Eye (tissue), 1 donor: ENCODE results near the gene NUCKS1.

ENCODE experiments used
- DNase-seq: peaks from one replicate; pipeline ENCODE4 v3.0.0-alpha.2; 2015

NUCKS1 gene, protein sequence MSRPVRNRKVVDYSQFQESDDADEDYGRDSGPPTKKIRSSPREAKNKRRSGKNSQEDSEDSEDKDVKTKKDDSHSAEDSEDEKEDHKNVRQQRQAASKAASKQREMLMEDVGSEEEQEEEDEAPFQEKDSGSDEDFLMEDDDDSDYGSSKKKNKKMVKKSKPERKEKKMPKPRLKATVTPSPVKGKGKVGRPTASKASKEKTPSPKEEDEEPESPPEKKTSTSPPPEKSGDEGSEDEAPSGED

DNA sequence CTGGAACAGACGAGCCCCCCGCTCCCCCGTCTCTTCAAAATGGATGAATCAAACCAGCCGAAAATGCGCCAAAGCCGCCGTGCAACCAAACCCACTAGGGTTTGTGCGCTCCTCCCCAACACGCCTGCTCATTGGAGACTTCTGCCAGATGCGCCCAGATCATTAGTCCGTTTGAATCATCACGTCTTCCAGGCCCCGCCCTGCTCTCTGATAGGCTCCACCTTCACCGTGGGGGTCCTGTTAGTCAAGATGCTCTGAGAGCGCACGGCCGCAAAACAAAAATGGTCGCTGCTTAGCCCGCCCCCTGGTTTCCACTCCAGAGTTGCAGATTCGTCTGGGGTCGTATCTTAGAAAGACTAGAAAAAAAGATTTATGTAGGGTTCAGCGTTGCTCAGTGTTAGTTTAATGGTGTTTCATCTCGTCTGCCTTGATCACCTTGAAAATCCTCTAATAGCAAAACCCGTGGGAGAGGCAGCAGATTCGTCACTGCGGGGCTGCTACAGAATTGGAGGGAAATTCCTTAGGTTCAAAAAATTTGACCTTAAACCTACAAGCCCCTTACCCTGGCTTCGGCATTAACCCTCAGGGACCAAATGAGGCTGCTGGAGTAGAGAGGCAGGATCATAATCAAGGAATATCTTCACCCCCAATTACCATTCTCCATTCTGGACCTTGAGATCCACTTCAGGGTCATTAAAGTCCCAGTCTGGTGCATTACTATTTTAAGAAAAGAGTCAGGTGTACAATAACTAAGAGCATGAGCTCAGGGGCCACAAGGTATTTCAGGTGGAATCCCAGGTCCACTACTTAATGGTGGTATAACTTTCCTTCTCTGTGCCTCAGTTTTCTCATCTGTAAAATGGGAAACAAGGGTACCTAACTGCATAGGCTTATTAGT lies at the start of gene NUCKS1:
TSS of gene NUCKS1 (minus strand) at position 45 of the 898 bp plus-strand sequence. CDS start 209 bp downstream, outside the sequence.
- peak; percentile 100 for DNase-seq

DNA sequence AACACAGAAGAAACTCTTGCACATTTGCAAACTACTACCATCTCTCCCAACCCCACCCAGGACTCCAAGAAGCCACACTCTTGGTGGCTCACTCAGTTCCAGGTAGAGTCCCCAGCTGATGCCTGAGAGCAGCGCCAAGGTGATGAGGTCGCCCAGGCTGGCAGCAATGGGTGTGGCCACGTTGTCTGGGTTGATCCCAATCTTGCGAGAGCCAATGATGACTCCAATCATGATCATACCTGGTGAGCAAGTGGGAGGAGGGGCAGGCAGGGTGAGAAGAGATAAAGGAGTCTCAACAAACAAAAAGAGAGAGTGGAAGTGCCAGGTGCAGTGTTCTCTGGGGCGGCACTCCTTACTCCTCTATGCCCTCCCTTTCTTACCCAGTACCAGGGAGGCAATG lies 48.6 kb upstream of the NUCKS1 start:
- DNase-seq: no peak

DNA sequence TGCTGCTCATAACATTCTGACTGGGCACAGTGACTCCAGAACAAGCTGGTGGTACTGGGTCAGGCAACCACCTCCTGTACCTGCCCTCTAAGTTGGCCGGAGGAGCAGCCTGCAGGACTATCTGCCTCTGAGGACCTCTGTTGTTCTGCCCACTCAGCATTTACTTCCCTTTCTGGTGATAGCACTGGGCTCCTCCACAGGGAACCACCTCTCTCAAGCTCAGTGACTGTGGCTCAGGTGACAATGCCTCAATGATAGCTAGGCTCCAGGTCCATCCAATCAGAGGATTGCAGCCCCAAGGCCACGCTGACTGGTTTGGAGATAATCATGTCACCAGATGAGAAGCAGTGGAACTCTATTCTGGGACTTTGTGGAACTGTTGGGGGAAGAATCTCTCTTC lies 47.2 kb upstream of the NUCKS1 start:
- DNase-seq: no peak

DNA sequence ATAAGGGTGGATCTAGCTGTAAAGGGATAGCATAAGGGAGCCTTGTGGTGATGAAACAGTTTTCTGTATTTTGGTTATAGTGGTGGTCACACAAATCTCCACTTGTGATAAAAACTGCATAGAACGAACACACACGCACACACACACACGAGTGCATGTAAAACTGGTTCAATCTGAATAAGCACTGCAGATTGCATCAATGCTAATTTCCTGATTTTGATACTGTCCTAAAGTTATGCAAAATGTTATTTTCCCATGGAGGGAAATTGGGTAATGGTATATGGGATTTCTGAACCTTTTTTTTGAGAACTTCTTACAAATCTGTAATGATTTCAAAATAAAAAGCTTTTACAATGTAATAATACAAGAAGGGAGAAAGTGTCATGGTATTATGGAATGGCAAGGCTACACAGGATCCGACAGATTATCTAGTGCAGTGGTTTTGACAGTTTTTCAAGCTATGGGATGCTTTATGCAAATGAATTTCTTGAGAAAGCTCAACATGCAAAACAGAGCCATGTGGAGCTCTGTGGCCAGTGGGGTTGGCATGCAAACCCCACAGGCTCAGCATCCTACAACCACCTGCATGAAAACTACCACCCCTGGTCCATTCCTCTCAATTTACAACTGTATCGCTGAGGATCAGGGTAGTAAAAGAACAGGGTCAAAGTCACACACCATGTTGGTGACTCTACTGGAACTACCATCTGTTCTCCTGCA lies 44.2 kb upstream of the NUCKS1 start:
- DNase-seq: no peak

DNA sequence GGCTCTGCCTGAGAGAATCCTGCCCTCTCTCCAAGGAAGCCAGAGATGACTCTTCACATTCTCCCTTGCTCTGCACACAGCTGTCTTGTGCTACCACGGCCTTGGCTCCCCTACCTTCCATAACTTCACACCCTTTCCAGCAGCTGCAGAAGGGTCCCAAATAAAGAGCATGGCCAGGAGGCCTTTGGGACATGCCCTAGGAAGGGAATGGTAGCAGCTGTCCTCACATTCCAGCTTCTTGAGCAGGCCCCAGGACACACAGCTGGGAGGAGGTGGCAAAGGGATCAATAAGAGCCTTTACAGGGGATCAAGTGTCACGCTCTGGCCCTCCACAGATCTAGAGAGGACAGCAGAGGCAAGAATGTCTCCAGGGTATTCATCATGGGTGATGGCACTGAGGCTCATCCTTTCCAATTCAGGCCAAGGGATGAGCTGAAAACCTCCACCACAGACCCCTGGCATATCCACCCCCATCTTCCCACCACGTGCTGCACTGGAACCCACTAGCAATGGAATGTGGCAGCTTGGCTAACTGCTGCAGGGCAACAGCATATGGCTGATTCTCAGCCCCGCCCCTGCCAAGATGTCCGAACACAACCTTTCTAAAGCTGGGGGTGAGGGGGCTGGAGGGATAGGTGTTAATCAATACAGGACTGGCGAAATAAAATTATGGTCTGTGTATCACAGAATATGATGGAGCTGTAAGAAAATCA lies 43.1 kb upstream of the NUCKS1 start:
- DNase-seq: no peak

DNA sequence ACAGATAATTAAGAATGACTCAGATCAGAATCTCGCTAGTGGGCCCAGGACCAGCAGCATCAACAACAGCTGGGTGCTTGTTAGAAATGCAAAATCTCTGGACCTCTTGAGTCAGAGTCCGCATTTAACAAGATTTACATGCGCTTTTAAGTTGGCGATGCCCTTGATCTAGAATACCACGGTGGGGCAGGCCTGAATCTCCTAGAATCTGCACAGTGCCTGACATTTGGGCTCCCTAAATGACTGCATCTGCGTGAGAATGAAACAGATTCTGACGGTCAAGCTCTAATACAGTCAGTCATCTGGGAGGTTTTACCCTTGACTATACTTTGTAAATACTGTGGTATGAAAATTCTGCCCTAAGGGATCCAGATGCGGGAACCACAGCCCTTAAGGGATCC lies 42.5 kb upstream of the NUCKS1 start:
- no peak for DNase-seq

DNA sequence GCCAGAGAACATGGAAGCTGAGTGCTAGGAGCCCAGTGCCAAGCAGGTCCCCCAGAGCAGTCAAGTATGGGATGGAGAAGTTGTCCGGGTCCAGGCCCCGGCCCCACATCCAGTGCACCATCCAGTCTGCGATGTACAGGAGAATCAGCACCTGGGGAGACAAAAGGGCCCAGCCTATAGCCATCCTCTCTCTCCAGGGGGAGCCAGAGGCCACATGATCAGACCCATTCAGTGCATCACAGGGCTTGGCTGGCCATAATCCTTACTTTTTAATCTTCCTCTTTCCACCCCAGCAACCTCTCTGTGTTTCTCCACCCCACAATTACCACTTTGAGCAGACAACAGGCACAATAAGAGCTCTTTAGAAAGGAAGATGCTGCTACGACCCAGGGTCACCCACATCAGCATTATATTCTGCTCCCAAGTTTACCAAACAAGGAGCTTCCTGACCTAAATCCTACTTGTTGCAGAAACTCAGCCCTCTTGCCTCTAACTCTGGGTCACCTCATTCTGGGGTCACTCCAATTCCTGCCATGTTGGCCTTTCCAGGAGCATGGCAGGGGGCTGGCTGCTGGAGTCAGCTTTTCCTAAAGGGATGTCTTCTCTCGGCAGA lies 41.7 kb upstream of the NUCKS1 start:
- peak; percentile 82 for DNase-seq

DNA sequence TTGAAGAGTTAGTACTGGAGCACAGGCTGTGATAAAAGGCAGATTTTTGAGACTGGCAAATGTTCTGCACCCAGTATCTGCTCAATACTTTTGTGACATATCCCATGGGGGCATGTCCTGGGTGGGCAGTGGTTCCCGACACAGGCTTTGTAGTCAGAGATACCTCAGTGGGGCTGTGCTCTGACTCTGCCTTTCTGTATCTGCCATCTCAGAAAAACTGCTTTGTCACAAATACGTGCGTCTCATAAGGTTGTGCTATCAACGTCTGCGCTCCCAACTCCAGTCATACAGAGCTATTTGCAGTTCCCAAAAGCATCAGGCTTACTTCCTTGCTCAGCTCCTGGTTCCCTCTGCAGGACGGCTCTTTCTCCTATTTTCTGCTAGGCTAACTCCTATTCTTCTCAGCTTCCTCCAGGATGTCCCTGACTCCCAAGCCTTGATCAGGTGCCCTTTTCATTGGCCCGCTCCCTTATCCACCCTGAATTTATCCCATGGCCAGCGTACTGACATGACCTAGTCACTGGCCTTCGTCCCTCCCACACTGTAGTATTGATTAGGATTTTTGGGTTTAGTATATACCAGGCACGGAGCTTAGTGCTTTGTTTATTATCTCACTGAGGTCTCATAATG lies 37.4 kb upstream of the NUCKS1 start:
- DNase-seq: no peak

DNA sequence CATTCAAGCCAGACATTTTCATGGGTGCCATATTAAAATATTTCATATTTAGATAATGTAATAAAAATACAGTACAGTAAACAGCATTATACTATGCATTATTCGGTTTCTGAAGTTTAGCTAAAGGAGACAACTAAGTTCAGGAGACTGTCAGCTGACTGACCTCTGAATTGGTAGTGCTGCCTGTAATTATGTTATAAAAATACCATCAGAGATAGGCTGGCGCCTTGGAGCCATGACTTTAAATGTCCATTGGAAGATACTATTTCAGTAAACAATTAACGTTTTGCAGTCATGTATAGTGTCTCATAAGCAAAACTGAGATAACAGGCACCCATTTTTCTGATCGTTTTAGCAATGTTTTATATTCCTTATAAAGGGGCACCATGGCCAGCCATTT lies 36.6 kb upstream of the NUCKS1 start:
- DNase-seq: no peak

DNA sequence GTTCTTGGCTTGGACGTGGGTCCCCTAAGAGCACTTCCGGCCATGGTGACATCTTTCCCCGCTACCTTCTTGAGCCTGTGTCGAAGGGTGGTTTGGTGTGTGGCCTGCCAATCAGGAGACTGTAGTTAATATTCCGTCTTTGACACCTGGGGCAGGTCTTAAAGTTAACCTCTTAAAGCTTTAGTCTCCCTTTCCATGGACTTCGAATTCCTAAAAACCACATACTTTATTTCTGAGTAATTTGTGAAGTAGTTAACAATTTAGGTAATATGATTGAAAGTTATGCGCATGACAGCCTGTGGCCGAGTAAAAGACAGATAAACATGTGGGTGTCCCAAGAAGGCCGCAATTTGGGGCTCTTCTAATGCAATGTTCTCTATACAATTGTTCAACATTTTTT lies 35.5 kb upstream of the NUCKS1 start:
- DNase-seq: no peak

DNA sequence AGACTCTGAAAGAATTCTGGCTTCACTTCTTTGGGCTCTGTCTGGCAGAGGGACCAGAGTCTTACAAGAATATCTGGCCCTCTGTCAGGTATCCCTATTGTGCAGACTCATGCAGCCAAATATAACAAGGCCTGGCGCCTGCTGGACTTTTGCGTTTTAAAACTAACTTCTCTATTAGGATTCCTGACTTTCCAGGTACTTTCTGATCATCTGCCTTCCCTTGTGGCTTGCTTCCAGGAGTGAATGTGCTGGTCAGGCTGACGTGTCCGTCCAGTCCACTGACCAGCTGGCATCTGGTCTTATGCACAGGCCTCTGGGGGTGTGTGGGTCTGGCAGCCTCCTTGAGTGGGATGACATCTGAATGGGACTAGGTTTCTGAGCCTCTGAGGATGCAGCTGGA lies 33.9 kb upstream of the NUCKS1 start:
- peak; percentile 33 for DNase-seq

DNA sequence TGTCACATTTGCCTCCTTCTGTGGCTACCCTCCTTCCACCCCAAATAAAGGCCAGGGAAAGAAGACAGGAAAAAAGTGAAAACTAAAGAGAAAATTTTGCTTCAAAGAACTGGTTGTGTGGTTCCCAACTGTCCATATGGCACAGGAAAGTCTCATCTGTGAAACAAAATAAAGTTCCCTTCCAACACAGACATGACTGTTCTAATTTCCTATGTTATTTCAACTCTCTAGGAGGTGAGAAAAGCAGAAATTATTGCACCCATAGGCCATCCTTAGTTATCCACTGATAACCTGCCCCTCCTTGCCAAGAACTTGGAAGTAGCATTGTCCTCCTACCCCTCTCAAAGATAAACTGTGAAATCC lies 33.4 kb upstream of the NUCKS1 start:
- DNase-seq: no peak

DNA sequence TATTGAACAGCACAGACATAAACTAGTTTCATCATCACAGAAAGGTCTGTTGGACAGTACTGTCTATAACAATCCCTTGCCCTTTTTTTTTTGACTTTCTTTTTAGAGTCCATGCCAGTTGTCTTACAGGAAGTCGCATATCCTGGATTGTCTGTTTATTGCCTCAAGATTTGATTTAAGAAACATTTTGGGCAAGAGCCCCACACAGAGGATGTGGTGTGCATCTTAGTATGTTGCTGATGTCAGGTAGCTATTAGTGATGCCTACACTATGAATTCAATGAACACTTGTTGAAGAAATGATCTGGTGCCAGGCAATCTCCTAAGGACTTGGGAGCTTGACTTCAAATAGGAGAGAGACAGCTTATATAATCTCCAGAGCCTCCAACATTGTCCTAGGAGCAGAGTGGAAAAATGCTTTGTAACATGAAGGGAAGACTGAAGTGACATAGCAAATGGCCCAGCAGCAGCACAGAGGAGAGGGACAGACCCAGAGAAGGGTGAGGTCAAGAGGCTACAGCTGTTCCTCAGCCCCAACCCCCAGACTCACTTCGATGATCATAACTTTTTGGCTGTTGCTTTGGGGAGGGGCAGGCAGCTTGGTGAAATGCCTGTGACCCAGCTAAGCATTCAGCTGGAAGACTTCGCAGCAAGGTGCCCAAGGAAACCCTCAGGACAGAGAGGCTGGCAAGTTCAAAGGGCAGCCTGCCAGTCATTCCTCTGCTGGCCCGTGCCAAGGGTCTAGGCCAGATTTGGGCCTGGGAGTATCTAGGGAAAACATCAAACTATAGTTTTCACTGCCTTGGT lies 32.8 kb upstream of the NUCKS1 start:
- peak; percentile 33 for DNase-seq

DNA sequence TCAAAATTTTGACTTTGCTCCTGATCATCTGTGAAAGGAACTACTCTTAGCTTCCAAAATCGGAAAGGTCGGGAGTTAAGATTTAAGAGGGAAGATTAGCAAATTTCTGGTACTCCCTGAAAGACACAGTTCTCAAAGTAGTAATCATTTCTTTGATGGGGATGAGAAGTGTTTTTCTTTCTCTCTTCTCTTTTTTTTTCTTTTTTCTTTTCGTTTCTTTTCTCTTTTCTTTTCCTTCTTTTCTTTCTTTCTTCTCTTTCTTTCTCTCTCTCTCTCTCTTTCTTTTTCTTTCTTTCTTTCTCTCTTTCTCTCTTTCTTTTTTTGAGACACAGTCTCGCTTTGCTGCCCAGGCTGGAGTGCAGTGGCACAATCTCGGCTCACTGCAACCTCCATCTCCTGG lies 30.4 kb upstream of the NUCKS1 start:
- no peak for DNase-seq

DNA sequence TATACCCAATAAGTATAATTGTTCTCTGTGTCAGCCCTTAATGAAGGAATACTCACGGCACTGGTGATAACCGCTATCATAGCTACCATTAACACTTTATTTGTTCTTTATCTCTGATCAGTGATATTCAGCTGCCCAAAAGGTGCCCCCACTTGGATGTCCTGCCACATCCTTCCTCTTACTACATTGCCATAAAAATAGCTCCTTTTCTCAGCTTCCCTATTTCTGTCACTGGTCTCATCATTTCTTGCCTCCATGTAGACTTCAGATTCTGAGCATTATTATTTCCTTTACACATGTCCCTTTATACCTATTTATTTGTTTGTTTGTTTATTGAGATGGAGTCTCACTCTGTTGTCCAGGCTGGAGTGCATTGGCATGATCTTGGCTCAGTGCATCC lies 28.0 kb upstream of the NUCKS1 start:
- no peak for DNase-seq

DNA sequence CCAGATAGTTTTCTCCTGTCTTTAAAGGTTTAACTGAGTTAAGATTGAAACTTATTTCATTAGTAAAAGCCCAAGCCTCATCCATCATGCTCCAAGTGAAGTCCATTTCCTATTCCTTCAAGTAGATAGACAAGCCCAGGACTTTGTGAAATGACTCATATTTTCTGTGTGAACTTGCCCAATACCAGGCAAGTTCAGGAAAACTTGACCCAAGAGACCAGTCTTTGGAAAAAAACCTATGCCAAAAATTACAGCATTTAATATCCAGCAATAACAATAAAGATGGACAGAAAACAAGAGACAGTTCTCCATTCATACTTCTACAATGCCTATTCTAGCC lies 25.7 kb upstream of the NUCKS1 start:
- no peak for DNase-seq

DNA sequence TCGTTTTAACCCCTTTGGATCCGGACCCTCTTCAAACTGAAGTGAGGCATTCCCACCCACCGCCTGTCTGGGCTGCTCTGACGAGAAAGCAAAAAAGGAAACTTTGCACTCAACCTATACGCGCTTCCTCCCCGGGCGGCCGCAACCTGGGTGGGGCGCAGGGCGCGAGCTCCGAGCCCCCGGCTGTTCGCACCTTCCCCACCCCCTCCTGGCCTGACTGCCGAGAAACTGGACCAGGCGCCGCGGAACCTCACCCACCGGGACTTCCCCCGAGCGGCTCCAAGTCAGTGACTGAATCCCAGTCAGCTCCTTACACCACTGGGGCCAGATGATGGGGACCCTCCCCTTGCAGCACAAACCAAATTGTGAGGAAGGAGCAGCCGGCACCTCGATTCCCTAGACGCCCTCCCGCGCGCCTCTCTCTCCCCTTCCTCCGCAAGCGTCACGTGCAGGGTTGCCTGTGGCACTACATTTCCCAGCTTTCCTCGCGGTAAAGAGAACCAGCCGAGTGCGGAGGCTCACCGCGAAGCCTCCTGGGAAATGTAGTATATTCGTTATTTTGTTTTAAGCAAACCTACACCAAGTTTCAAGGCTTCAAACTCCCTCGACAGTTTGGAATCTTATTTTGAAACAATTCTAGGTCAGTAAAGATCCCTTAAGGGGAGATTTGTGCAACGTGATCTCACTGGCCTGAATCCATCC lies 25.2 kb upstream of the NUCKS1 start, which contains the start of gene RAB29:
TSS of gene RAB29 (minus strand) at position 468 of the 702 bp plus-strand sequence. CDS start 526 bp downstream, outside the sequence.
- peak; percentile 92 for DNase-seq

DNA sequence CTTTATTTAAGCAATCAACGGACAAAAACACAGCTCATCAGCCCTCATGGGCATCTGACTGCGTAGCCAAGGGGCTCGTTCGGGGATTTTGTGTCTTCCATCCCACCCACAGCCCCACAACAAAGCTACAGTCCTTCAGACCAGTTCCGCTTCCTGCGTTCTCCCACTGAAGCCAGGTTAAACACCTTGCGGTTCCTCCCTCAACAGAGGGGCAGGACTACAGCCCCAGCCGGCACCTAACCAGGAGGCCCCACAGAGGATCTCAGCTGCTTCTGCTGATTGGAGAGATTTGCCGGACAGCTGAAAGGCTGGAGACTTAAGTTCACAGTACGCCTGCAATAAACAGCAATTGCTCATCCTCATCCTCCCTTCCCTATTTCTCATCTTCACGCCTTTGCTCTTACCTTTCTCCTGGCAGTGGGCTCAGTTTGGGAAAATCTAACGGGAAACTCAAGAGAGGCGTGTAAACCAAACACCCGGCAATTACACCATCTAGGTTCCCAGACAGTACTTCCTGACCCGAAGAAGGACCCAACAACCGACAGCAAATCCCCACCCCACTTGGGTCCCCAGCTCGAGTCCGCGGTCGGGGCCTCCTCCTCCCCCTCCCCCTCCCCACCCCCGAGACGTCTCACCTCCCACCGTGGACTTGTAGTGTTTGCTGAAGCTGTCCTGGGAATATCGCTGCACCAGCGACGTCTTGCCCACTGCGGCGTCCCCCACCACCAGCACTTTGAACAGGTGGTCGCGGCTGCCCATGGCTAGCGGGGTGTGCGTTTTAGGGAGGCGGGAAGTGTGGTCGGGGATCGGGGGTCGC lies 24.4 kb upstream of the NUCKS1 start:
- DNase-seq: no peak

DNA sequence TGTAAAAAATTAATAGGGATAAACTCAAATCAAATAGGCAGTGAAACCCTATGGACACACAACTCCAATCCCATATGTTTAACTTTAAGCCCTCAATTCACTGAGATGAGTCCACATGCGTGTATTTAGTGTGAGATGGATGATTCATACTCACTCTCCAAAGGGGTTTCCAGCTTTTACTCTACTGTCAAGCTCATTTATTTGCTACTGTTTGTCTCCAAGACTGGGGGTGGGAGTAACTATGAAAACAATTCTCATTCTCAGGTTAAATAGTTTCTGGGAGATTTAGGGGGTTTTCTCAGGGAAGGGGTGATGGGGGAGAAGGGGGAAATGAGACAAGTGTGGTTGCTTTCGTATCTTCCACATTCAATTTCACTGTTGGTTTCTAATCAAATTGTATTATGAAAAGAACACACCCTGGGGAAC lies 22.6 kb upstream of the NUCKS1 start:
- no peak for DNase-seq

DNA sequence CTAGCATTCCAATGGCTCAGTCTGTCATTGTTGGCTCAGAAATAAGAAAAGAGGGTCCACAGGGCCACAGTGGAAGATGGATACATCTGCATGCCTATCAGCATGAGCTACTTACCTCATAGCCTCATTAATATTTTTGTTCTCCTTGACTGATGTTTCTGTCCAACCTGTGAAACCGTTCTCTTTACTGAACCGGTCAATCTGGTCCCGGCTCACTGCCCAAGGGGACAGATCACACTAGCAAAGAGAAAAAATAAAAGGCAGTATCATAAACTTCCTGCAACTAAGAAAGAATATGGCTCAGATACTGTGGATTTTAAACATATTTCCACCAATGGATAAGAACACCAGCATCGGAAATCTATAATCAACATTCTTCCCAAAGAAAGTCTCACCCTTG lies 20.6 kb upstream of the NUCKS1 start:
- DNase-seq: no peak
